ENCODE measurements around the gene GRIN1.

GRCh38 chr9:137198902-137199283 is 59.9 kb downstream of the GRIN1 start:
- TF ChIP-seq CTCF (IDR thresholded peaks at IDR 0.05; ENCODE audit: insufficient read depth, low read length, poor library complexity, severe bottlenecking) = no peak
- no peak for TF ChIP-seq EZH2phosphoT487 (conservative IDR thresholded peaks at IDR 0.05; ENCODE audit: low read length)

Measured in SU-DHL-6 (cell line).